Neural progenitor cell (in vitro differentiated cells): ENCODE data around the gene CLEC9A. TPM values are rescaled to one million over a fixed set of nuclear protein-coding genes. Genes with fewer than 3 reads are reported as not detected.

ENCODE experiments used
- DNase-seq: peaks from one replicate; pipeline ENCODE4 v3.0.0-alpha.2; 2016; ENCODE audit warnings: low spot score
- H2AFZ ChIP-seq: fragments of 200-600 bp; sonication (generic); replicated peaks from 2 replicates; pipeline ENCODE4 v1.6.1; 2016; ENCODE audit warnings: antibody characterized with exemption
- H3F3A ChIP-seq: fragments of 200-600 bp; sonication (generic); 2 replicates; pipeline ENCODE4 v1.6.1; 2016; ENCODE audit warnings: antibody characterized with exemption, low read depth
- H3K27ac ChIP-seq: fragments of 200-600 bp; sonication (generic); 2 replicates; pipeline ENCODE4 v1.5.1; 2016; ENCODE audit warnings: mild to moderate bottlenecking
- H3K27me3 ChIP-seq: fragments of 200-600 bp; sonication (generic); 2 replicates; pipeline ENCODE4 v1.6.1; 2016; ENCODE audit warnings: mild to moderate bottlenecking, moderate library complexity
- H3K36me3 ChIP-seq: fragments of 200-600 bp; sonication (generic); 2 replicates; pipeline ENCODE4 v1.5.1; 2016
- H3K4me1 ChIP-seq: fragments of 200-600 bp; sonication (generic); 2 replicates; pipeline ENCODE4 v1.6.1; 2016; ENCODE audit warnings: mixed run types
- H3K4me2 ChIP-seq: fragments of 200-600 bp; sonication (generic); 2 replicates; pipeline ENCODE4 v1.6.1; 2016
- H3K4me3 ChIP-seq: fragments of 200-600 bp; sonication (generic); 2 replicates; pipeline ENCODE4 v1.5.1; 2016
- H3K79me2 ChIP-seq: fragments of 200-600 bp; sonication (generic); 2 replicates; pipeline ENCODE4 v1.6.1; 2016; ENCODE audit warnings: low read depth
- H3K9ac ChIP-seq: fragments of 200-600 bp; sonication (generic); 2 replicates; pipeline ENCODE4 v1.6.1; 2016
- H3K9me3 ChIP-seq: fragments of 200-600 bp; sonication (generic); 2 replicates; pipeline ENCODE4 v1.5.1; 2016; ENCODE audit warnings: low read depth
- H4K20me1 ChIP-seq: fragments of 200-600 bp; sonication (generic); 2 replicates; pipeline ENCODE4 v1.6.1; 2016; ENCODE audit warnings: low read depth
- H3K27ac Mint-ChIP-seq: 3 replicates; pipeline ENCODE4 v1.8.0; 2021; ENCODE audit warnings: mixed read lengths
- H3K27me3 Mint-ChIP-seq: 2 replicates; pipeline ENCODE4 v1.8.0; 2022; ENCODE audit warnings: low read depth, mild to moderate bottlenecking, inconsistent platforms, moderate library complexity, mixed read lengths; ENCODE audit not compliant: insufficient read depth
- H3K36me3 Mint-ChIP-seq: 3 replicates; pipeline ENCODE4 v1.8.0; 2021; ENCODE audit warnings: mixed read lengths
- H3K4me1 Mint-ChIP-seq: 3 replicates; pipeline ENCODE4 v1.8.0; 2021; ENCODE audit warnings: mixed read lengths
- H3K4me3 Mint-ChIP-seq: 3 replicates; pipeline ENCODE4 v1.8.0; 2021; ENCODE audit warnings: mild to moderate bottlenecking, moderate library complexity, mixed read lengths
- H3K9me3 Mint-ChIP-seq: 3 replicates; pipeline ENCODE4 v1.8.0; 2020; ENCODE audit warnings: mixed read lengths
- CTCF ChIP-seq: fragments of 200-600 bp; sonication (generic); IDR thresholded peaks from 2 replicates; pipeline ENCODE4 v1.5.1; 2017; ENCODE audit warnings: antibody characterized with exemption, mild to moderate bottlenecking
- EZH2 ChIP-seq: fragments of 200-600 bp; sonication (generic); IDR thresholded peaks from 2 replicates; pipeline ENCODE4 v1.6.1; 2017; ENCODE audit warnings: antibody characterized with exemption, mild to moderate bottlenecking, moderate library complexity
- EZH2phosphoT487 ChIP-seq: fragments of 200-600 bp; sonication (generic); IDR thresholded peaks from 2 replicates; pipeline ENCODE4 v1.6.1; 2017; ENCODE audit warnings: antibody characterized with exemption
- total RNA-seq: library from RNA; depleted of rRNA; stranded (reverse); fragments of >200 nt; gene quantifications from 2 replicates; pipeline ENCODE4 v1.2.3, GENCODE V29; 2015; ENCODE audit warnings: low replicate concordance

Gene CLEC9A
- total RNA-seq, 1 donor from 2014 or later = not detected

DNA sequence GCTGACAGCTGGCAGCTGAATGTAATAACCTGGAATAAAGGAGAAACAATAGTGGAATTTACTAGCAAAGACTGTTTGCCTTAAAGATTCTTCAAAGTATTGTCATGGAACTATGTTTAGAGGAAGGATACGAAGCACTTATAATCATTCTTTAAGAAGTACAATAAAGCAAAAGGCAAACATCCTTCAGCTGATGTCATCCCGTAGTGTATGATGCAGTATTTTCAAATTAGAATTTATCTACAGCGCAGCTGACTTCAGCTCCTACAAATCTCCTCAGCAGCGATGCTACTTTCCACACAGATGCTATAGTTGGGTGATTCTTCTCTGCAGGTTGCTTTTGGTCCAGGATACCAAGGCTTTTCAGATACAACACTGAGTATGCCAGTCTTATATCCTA lies 36.8 kb downstream of the CLEC9A start:
- Mint-ChIP-seq H3K27ac (no peak overlapping the region), H3K36me3 (no peaks in the 10 kb centered on the region), H3K4me1 (peaks cover 7% of the 10 kb centered on the region), H3K4me3 (no peak overlapping the region), H3K9me3 (no peaks in the 10 kb centered on the region), H3K27me3 (no peaks in the 10 kb centered on the region)
- no peak for TF ChIP-seq CTCF
- Histone ChIP-seq H3K4me3 (no peak overlapping the region), H3K27ac (no peak overlapping the region), H4K20me1 (no peaks in the 10 kb centered on the region), H3K4me2 (no peak overlapping the region), H3K4me1 (peaks cover 6% of the 10 kb centered on the region), H3K9me3 (no peaks in the 10 kb centered on the region), H2AFZ (no peak overlapping the region), H3K9ac (no peak overlapping the region), H3F3A (no peaks in the 10 kb centered on the region), H3K36me3 (no peaks in the 10 kb centered on the region), H3K27me3 (no peaks in the 10 kb centered on the region), H3K79me2 (no peaks in the 10 kb centered on the region)
- no peak for DNase-seq

DNA sequence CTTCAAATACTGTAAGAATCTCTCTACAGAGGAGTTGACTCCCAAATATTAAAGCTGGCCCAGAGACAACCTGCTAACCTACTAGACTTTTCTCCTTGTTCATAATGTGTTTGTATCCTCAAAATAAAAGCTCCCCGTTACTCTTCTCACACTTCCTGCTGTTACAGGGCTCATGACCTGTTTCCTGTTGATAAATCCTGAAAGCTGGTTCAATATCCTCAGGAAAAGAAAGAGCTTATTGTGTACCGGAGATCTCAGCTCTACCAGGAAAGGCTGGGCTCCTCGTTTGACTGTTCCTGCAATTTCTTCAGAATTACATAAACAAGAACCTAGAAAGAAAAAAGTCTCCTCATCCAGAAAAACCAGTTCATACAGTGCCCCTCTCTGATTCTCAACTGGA lies 37.5 kb downstream of the CLEC9A start:
- no peak overlapping the region for H3K9ac ChIP-seq
- no peaks in the 10 kb centered on the region for H3K36me3 Mint-ChIP-seq
- no peaks in the 10 kb centered on the region for H3K79me2 ChIP-seq
- no peaks in the 10 kb centered on the region for H3K36me3 ChIP-seq
- H3K9me3 Mint-ChIP-seq = no peaks in the 10 kb centered on the region
- no peaks in the 10 kb centered on the region for H3K27me3 Mint-ChIP-seq
- no peak for DNase-seq
- H3K4me3 Mint-ChIP-seq = no peak overlapping the region
- peaks cover 6% of the 10 kb centered on the region for H3K4me1 ChIP-seq
- H3K4me3 ChIP-seq = no peak overlapping the region
- H3K4me2 ChIP-seq = no peak overlapping the region
- TF ChIP-seq EZH2phosphoT487 = no peak
- no peak for TF ChIP-seq EZH2
- TF ChIP-seq CTCF = no peak
- no peak overlapping the region for H2AFZ ChIP-seq
- no peaks in the 10 kb centered on the region for H4K20me1 ChIP-seq
- no peaks in the 10 kb centered on the region for H3K27me3 ChIP-seq
- H3K27ac ChIP-seq = no peak overlapping the region
- H3F3A ChIP-seq = no peaks in the 10 kb centered on the region
- no peaks in the 10 kb centered on the region for H3K9me3 ChIP-seq
- H3K4me1 Mint-ChIP-seq = peaks cover 7% of the 10 kb centered on the region
- no peak overlapping the region for H3K27ac Mint-ChIP-seq

DNA sequence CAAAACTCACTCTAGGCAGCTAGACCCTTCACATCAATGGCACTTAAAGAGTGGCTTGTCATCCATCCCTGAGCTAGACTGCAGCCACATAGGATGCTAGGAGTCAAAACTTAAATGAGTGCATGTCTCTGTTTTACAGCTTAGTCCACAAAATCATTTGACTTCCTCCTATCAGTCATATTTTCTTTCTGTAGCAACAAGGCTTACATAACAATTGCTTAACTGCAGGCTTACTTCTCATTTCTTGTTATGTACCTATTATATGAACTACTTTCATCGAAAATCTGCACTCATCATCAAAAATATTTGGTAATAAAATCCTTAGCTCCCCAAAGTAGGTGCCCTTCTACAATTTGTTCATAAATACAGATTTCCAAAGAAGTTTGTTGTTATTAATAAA lies 38.2 kb downstream of the CLEC9A start:
- peaks cover 7% of the 10 kb centered on the region for H3K4me1 Mint-ChIP-seq
- Histone ChIP-seq H3K79me2 (no peaks in the 10 kb centered on the region), H3K36me3 (no peaks in the 10 kb centered on the region), H4K20me1 (no peaks in the 10 kb centered on the region), H3K4me3 (no peak overlapping the region), H3K9ac (no peak overlapping the region), H3K9me3 (no peaks in the 10 kb centered on the region), H2AFZ (no peak overlapping the region), H3K4me1 (peaks cover 6% of the 10 kb centered on the region), H3K27me3 (no peaks in the 10 kb centered on the region), H3K4me2 (no peak overlapping the region), H3K27ac (no peak overlapping the region), H3F3A (no peaks in the 10 kb centered on the region)
- no peak overlapping the region for H3K4me3 Mint-ChIP-seq
- no peak overlapping the region for H3K27ac Mint-ChIP-seq
- TF ChIP-seq EZH2phosphoT487 = no peak
- TF ChIP-seq EZH2 = no peak
- TF ChIP-seq CTCF = no peak
- no peaks in the 10 kb centered on the region for H3K27me3 Mint-ChIP-seq
- DNase-seq = no peak
- no peaks in the 10 kb centered on the region for H3K9me3 Mint-ChIP-seq
- no peaks in the 10 kb centered on the region for H3K36me3 Mint-ChIP-seq

- Histone ChIP-seq H3K27me3 (no peaks in the 10 kb centered on the region), H3K9me3 (no peaks in the 10 kb centered on the region), H3K9ac (no peak overlapping the region), H3K79me2 (no peaks in the 10 kb centered on the region), H3K4me1 (peaks cover 6% of the 10 kb centered on the region), H3K4me3 (no peak overlapping the region), H3K36me3 (no peaks in the 10 kb centered on the region), H2AFZ (no peak overlapping the region), H4K20me1 (no peaks in the 10 kb centered on the region), H3F3A (no peaks in the 10 kb centered on the region), H3K27ac (no peak overlapping the region), H3K4me2 (no peak overlapping the region)
- Mint-ChIP-seq H3K27ac (no peak overlapping the region), H3K4me3 (no peak overlapping the region), H3K27me3 (no peaks in the 10 kb centered on the region), H3K9me3 (no peaks in the 10 kb centered on the region), H3K4me1 (peaks cover 7% of the 10 kb centered on the region), H3K36me3 (no peaks in the 10 kb centered on the region)
- TF ChIP-seq EZH2 (no peak), CTCF (no peak), EZH2phosphoT487 (no peak)
- DNase-seq = no peak
Observed at GRCh38 chr12:10069099-10069498, 38.6 kb downstream of the CLEC9A start.
